ENCODE measurements around the gene SSR4. TPM values are rescaled to one million over a fixed set of nuclear protein-coding genes. Genes with fewer than 3 reads are reported as not detected.

SSR4 gene
- 121 and 143 TPM in 2 replicates for total RNA-seq

DNA sequence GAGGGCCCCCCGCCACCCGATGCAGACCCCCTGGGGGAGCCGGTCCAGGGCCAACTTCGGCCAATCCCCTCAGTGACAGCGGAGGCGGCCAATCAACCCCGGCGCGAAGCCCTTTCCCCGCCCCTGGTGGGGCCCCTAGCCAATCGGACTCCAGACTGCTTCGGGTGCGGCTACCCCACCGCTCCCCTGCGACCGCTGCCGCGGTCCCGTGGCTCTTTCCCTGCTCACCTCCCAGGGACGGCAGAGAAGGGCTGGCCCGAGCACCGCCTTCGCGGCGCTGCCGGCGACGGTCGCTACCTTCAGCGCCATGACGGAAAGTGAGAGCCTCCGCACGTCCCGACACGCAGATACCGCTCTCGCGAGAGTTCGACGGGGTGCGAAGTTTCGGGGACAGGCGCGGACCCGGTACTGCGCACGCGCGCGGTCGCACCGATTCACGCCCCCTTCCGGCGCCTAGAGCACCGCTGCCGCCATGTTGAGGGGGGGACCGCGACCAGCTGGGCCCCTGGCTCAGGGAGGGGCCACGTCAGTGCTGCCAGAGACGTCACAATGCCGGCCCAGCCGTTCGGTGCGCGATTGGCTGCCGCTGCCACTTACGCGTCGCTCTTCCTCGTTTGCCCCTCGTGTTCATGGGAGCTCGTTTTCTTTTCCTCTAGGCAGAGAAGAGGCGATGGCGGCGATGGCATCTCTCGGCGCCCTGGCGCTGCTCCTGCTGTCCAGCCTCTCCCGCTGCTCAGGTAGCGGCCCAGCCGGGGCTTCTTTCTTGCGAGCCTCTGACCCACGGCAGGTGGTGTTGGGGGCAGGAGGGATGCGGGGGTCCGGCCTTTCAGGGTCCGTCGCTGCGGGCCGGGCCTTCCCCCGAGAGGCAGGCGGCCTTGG lies at the start of gene SSR4, which contains the start of gene IDH3G:
TSS of gene SSR4 (plus strand) at position 651 of the 879 bp plus-strand sequence. CDS start at position 671, 20 bp downstream.
TSS of gene IDH3G (minus strand) at position 358 of the 879 bp plus-strand sequence. CDS start at position 309, 49 bp downstream.

DNA sequence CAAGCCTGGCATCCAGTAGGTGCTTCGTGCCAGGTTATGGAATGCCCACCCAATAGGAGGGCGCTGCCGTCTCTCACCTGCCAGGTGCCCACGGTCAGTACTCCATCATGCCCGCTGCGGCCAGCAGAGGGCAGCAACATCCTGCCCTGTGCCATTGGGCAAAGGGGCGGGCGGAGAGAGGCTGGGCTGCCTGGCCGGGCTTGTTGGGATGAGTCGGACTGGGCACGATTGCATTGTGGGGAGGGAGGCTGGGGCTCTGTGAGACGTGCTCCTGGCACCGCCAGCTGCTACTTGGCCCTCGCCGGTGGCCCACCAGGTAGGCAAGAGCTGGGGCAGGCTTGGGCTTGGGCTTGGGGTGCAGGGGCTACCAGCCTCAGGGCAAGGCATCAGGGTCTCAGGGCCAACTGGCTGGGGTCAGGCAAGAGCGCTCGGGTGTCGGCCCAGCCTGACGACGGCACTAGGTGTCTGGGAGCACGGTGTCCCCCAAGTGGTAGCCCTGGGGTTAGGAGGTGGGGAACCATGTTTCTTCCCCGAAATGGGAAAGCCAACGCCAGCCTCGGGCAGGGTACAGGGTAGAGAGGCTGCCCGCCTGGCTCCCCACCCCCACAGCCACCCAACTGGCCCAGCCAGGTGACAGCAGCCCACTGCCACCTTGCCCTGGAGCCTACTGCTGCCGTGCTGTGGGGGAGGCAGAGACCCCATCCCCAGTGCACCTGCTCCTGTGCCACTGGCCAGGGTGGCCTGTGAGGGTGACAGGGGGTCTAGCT lies 30.3 kb upstream of the SSR4 start, which contains the start of gene PLXNB3:
TSS of gene PLXNB3 (plus strand) at position 261 of the 767 bp plus-strand sequence. CDS start 1,287 bp downstream, outside the sequence.

DNA sequence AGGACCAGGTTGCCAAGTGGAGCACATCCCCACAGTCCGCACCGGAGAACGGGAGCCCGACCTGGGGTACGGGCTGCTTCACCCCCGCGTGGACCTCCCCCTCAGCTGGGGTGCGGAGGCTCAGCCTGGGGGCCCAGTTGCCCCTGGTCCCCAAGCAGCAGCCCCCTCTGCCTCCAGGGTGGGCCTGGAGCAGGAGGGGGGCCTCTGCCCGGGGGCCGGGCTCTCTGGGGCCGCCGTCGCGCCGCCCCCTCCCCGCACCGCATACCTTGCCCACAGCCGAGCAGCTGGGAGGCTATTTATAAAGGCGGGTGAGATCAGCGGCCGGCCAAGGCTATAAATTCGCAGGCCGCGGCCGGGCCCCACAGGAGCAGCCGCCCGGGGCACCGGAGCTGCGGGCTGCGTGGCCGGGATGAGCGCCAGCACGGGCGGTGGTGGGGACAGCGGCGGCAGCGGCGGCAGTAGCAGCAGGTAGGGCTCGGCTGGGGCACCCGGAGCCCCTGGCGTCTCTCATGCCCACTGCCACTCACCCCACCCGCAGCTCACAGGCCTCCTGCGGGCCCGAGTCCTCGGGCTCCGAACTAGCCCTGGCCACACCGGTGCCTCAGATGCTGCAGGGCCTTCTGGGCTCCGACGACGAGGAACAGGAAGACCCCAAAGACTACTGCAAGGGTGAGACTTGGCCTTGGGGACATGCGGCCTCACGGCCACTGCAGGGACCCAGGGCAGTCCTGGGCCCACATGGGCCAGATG lies 13.6 kb upstream of the SSR4 start, which contains the start of gene SRPK3:
TSS of gene SRPK3 (plus strand) at position 364 of the 750 bp plus-strand sequence. CDS start at position 410, 46 bp downstream.

DNA sequence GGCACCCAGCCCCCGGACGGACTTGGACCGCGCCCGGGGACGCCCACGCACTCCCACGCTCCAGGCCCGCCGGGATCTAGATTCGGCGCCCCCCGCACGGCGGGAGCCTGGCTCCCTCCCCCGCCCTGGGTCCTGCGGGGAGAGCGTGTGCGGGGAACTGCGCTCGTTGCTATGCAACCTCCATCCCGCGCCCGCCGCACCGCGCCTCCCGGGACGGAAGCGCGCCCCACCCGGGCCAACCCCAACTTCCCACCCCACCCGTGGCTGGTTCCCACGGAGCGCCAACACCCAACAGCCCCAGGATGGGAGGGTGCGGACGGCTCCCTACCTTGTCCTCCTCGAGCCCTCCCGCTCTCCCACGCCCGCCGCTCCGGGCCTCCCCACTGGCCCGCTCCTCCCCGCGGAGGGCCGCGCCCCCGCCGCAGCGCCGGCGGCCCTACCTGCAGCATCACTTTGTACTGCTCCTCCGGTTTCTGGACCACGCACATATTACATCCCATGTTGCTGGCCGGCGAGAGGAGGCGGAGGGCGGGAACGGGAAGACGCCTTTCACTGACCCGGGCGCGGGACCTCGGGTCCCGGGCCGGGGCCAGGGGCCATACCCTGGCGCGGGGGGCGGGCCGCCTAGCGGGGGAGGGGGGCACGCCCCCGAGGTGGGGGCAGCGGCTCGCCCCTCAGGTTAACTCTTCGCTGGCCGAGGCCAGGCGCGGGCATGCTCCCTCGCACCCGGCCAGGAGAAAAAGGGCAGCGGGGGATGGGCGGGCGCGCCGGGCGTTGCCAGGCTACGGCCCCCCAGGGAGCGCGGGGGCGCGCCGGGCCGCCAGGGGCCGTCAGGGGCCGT lies 35.6 kb downstream of the SSR4 start, which contains the start of gene PDZD4:
TSS of gene PDZD4 (minus strand) at position 746 of the 841 bp plus-strand sequence. CDS start at position 500, 246 bp downstream.

Other genes starting within 250 kb of the SSR4 start
- gene CCNQ, start 195.5 kb upstream of the SSR4 start, total RNA-seq = 24.5 and 28.6 TPM in 2 replicates
- not detected in 2 replicates for gene DUSP9, start 147.5 kb upstream of the SSR4 start, total RNA-seq
- 0.65 TPM in 1 of 2 replicates, not detected in the other for gene PNCK, start 120.9 kb upstream of the SSR4 start, total RNA-seq
- gene SLC6A8, start 106.7 kb upstream of the SSR4 start, total RNA-seq = 5.6 and 8.0 TPM in 2 replicates
- 83.4 and 90.6 TPM in 2 replicates for gene BCAP31, start 70.3 kb upstream of the SSR4 start, total RNA-seq
- 22.1 and 22.3 TPM in 2 replicates for gene ABCD1, start 69.8 kb upstream of the SSR4 start, total RNA-seq
- gene PLXNB3, start 30.4 kb upstream of the SSR4 start, total RNA-seq = 7.7 and 9.2 TPM in 2 replicates
- 0.16 and 0.61 TPM in 2 replicates for gene SRPK3, start 13.6 kb upstream of the SSR4 start, total RNA-seq
- 60.8 and 69.9 TPM in 2 replicates for gene IDH3G, start 293 bp upstream of the SSR4 start, total RNA-seq
- 1.6 and 1.8 TPM in 2 replicates for gene PDZD4, start 35.9 kb downstream of the SSR4 start, total RNA-seq
- 47.4 and 72.6 TPM in 2 replicates for gene L1CAM, start 91.5 kb downstream of the SSR4 start, total RNA-seq
- not detected in 2 replicates for gene AVPR2, start 110.0 kb downstream of the SSR4 start, total RNA-seq
- 3.0 and 6.8 TPM in 2 replicates for gene ARHGAP4, start 131.6 kb downstream of the SSR4 start, total RNA-seq
- 55.9 and 63.4 TPM in 2 replicates for gene NAA10, start 140.4 kb downstream of the SSR4 start, total RNA-seq
- gene RENBP, start 150.0 kb downstream of the SSR4 start, total RNA-seq = 5.5 and 6.2 TPM in 2 replicates
- 32.9 and 33.0 TPM in 2 replicates for gene HCFC1, start 177.2 kb downstream of the SSR4 start, total RNA-seq
- 7.0 and 7.3 TPM in 2 replicates for gene TMEM187, start 178.1 kb downstream of the SSR4 start, total RNA-seq
- 89.9 and 94.7 TPM in 2 replicates for gene IRAK1, start 225.2 kb downstream of the SSR4 start, total RNA-seq